HEK293T (cell line): Measurements from ENCODE around the gene CABYR.

ENCODE experiments used
- CTCF ChIA-PET: fragments of 350-600 bp; formaldehyde crosslinking; extraction: SDS; loops from one replicate; lab custom pipeline; 2021; ENCODE audit warnings: antibody characterized with exemption, inconsistent platforms; lab: Yijun Ruan, JAX
- POLR2A ChIA-PET: fragments of 350-600 bp; formaldehyde crosslinking; extraction: SDS; loops from one replicate; lab custom pipeline; 2020; ENCODE audit warnings: antibody characterized with exemption, inconsistent platforms; lab: Yijun Ruan, JAX
- DNase-seq: peaks from one replicate; pipeline ENCODE4 v3.0.0; 2012; ENCODE audit warnings: mixed read lengths; ENCODE audit errors: extremely low spot score
- ARNT ChIP-seq: fragments of 450-650 bp; IDR thresholded peaks from 2 replicates; pipeline ENCODE4 v1.6.1; 2017; ENCODE audit warnings: mild to moderate bottlenecking
- BHLHE40 ChIP-seq: fragments of 450-650 bp; IDR thresholded peaks from 2 replicates; pipeline ENCODE4 v1.6.1; 2016; ENCODE audit warnings: mild to moderate bottlenecking, moderate library complexity, borderline replicate concordance
- CTBP1 ChIP-seq: fragments of 450-650 bp; IDR thresholded peaks from 2 replicates; pipeline ENCODE4 v1.6.1; 2016; ENCODE audit warnings: borderline replicate concordance
- ELF4 ChIP-seq: fragments of 450-650 bp; IDR thresholded peaks from 2 replicates; pipeline ENCODE4 v1.6.1; 2017; ENCODE audit warnings: antibody characterized with exemption
- FOXA1 ChIP-seq: fragments of 450-650 bp; IDR thresholded peaks from 2 replicates; pipeline ENCODE4 v1.6.1; 2016; ENCODE audit warnings: mild to moderate bottlenecking
- FOXK2 ChIP-seq: fragments of 450-650 bp; IDR thresholded peaks from 2 replicates; pipeline ENCODE4 v1.6.1; 2016; ENCODE audit warnings: mild to moderate bottlenecking
- FOXM1 ChIP-seq: fragments of 450-650 bp; IDR thresholded peaks from 2 replicates; pipeline ENCODE4 v1.6.1; 2017; ENCODE audit warnings: mild to moderate bottlenecking, borderline replicate concordance
- HDGF ChIP-seq: fragments of 450-650 bp; IDR thresholded peaks from 2 replicates; pipeline ENCODE4 v1.6.1; 2017; ENCODE audit warnings: antibody characterized with exemption, borderline replicate concordance
- L3MBTL2 ChIP-seq: fragments of 450-650 bp; conservative IDR thresholded peaks from 2 replicates; pipeline ENCODE4 v1.6.1; 2016; ENCODE audit warnings: mild to moderate bottlenecking
- LEF1 ChIP-seq: fragments of 450-650 bp; IDR thresholded peaks from 2 replicates; pipeline ENCODE4 v1.6.1; 2017; ENCODE audit warnings: mild to moderate bottlenecking, borderline replicate concordance
- NFRKB ChIP-seq: fragments of 450-650 bp; IDR thresholded peaks from 2 replicates; pipeline ENCODE4 v1.6.1; 2016; ENCODE audit warnings: mild to moderate bottlenecking, moderate library complexity
- SP1 ChIP-seq: fragments of 450-650 bp; IDR thresholded peaks from 2 replicates; pipeline ENCODE4 v1.6.1; 2017
- SUZ12 ChIP-seq: fragments of 450-650 bp; IDR thresholded peaks from 2 replicates; pipeline ENCODE4 v1.6.1; 2016; ENCODE audit warnings: mild to moderate bottlenecking
- TARDBP ChIP-seq: fragments of 450-650 bp; IDR thresholded peaks from 2 replicates; pipeline ENCODE4 v1.6.1; 2016
- ZNF384 ChIP-seq: fragments of 450-650 bp; IDR thresholded peaks from 2 replicates; pipeline ENCODE4 v1.6.1; 2016
- TF ChIP-seq, protein P1 (sequence below): fragments of 450-650 bp; IDR thresholded peaks from 2 replicates; pipeline ENCODE4 v1.6.1; 2016

CABYR gene

DNA sequence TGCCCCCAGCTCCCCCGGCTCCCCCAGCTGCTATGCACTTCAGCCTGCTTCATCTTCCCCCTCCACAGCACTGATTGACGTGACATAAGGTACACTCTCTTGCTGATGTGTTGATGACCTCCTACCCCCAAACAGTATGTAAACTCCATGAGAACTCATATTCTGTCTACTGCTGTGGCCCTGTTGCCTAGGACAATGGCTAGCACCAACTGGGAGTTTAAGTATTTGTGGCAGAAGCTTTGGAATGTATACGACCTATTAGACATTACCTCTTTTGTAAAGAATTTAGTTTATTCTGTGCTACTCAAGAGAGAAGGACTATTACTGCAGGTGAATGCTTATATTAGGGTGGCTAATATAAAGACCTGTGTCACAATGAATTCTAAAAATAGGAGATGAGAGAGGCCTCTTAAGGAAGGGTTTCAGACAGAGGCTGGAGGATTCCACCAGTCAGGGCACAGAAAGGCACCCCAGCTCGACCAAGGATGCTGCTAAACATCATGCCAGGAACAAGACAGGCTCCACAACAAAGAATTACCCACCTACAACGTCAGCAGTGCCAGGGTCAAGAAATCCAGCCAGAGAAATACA, 60.6 kb downstream of the CABYR start:
- TF ChIP-seq, protein P1, sequence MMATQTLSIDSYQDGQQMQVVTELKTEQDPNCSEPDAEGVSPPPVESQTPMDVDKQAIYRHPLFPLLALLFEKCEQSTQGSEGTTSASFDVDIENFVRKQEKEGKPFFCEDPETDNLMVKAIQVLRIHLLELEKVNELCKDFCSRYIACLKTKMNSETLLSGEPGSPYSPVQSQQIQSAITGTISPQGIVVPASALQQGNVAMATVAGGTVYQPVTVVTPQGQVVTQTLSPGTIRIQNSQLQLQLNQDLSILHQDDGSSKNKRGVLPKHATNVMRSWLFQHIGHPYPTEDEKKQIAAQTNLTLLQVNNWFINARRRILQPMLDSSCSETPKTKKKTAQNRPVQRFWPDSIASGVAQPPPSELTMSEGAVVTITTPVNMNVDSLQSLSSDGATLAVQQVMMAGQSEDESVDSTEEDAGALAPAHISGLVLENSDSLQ, result no peak
- TF ChIP-seq L3MBTL2 (no peak), BHLHE40 (no peak), FOXM1 (no peak), LEF1 (no peak), ELF4 (no peak), FOXK2 (no peak), ZNF384 (no peak)
- ChIA-PET CTCF (interaction anchor here (1.6 kb wide), 1 partner anchor 23 kb away, joined by 4 read pairs; no protein-coding TSS in a partner anchor), POLR2A (interaction anchor here (1.6 kb wide), 1 partner anchor 61 kb away, joined by 3 read pairs; the partner anchor contains the start of gene CABYR)
- DNase-seq, result no peak

DNA sequence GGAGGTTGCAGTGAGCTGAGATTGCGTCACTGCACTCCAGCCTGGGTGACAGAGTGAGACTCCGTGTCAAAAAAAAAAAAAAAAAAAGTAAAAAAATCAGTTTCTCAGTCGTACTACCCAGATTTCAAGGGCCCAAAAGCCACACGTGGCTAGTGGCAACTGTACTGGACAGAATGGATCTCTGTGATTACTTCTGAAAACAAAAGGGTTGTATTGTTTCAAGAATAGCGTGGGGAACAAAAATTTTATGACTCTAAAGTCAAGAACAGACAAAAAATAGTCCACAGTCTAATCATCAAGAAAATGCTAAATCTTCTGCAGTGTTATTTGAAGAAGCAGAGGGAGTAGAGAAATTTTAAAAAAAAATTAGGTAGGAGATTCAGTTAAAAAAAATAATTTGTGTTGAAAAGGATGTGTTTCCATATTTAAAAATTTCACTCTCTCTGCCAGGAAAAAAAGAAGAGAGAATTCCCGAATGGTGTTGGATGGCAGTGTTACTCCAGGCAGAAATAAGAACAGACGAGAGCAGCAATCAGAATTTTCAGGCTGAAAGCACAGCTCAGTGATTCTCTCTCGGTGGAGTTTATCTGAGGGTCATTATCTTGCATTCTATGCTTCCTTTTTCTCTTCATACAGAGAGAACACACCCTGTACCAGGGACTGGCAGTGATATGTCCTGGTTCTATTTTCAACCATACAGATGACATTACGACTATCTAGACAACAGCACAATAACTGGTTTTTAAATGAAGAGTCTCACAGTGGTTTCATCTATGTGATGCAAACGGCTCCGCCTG, 61.8 kb downstream of the CABYR start:
- TF ChIP-seq ELF4, result no peak
- POLR2A ChIA-PET, result no interaction called here
- no peak for DNase-seq
- CTCF ChIA-PET, result no interaction called here

DNA sequence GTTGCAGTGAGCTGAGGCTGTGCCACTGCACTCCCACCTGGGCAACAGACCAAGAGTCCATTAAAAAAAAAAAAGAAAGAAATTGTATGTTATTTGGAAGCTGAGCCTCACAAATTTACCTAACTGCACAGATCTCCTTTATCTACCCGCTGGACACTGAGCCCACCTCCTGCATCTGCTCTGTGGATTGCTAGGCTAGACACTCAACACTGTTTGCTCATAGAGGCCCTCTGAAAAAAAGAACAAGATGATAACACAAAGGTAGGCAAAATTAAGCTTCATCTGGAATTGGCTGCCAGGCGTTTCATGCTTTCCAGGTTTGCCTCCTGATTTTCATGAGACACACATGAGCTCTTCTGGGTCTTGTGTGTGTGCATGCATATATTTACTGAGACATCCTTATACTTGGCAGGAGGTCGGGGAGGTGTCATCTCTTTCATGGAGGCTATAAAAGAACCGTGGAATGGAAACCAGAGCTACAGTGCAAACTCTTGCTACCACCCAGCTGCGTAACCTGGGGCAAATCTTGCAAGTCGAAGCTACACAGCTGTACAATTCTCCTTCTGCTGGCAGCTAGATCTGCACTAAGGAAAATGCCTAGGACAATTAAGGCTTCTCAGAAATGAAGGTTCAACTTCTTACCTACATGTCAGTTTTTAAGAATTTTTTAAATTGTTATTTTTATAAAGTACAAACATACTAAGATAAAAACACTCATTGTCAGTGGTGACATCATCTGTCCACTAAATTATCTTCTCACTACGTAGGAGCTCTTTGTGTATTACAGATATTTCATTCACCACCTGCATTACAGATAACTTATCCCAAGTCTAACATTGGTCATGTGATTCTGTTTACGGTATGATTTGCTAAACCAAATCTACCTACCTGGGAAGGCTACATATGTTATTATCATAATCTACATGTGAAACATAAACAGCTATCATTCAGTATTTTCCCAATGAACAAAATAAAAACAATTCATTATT, 63.1 kb downstream of the CABYR start:
- ChIA-PET POLR2A (interaction anchor here (1.2 kb wide), 1 partner anchor 63 kb away, joined by 4 read pairs; the partner anchor contains the start of gene CABYR), CTCF (interaction anchor here (0.5 to 2.1 kb wide), 2 partner anchors 26 to 120 kb away, joined by 5 to 8 read pairs; no protein-coding TSS in a partner anchor)
- DNase-seq, result no peak
- no peak for TF ChIP-seq FOXK2
- no peak for TF ChIP-seq L3MBTL2

DNA sequence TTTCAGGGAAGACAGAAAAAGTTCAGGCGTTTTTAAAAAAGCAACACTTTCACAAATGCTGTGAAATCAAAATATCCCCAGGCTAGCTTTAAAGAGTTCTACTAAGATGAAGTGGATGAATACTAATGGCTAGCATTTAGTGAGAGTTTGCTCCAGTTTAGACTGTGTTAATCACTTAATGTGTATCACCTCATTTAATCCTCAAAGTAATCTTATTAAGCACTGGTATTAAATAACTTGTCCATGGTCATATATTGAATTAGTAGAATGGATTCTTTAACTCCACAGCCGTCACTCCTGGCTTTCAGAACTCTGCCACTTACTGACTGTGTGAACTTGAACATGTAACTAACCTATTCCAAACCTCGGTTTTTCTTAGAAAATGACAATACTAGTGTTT, 66.0 kb downstream of the CABYR start:
- DNase-seq, result no peak
- ChIA-PET POLR2A (interaction anchor here (0.9 kb wide), 1 partner anchor 66 kb away, joined by 5 read pairs; the partner anchor contains the start of gene CABYR), CTCF (interaction anchor here (0.6 to 1.3 kb wide), 2 partner anchors 28 to 647 kb away, joined by 5 to 6 read pairs; no protein-coding TSS in a partner anchor)
- TF ChIP-seq ZNF384 (no peak), FOXM1 (no peak), NFRKB (no peak), CTBP1 (no peak), FOXK2 (no peak), L3MBTL2 (no peak), SP1 (no peak), HDGF (no peak), FOXA1 (no peak), ARNT (no peak), BHLHE40 (no peak)
- TF ChIP-seq, protein P1, result no peak

DNA sequence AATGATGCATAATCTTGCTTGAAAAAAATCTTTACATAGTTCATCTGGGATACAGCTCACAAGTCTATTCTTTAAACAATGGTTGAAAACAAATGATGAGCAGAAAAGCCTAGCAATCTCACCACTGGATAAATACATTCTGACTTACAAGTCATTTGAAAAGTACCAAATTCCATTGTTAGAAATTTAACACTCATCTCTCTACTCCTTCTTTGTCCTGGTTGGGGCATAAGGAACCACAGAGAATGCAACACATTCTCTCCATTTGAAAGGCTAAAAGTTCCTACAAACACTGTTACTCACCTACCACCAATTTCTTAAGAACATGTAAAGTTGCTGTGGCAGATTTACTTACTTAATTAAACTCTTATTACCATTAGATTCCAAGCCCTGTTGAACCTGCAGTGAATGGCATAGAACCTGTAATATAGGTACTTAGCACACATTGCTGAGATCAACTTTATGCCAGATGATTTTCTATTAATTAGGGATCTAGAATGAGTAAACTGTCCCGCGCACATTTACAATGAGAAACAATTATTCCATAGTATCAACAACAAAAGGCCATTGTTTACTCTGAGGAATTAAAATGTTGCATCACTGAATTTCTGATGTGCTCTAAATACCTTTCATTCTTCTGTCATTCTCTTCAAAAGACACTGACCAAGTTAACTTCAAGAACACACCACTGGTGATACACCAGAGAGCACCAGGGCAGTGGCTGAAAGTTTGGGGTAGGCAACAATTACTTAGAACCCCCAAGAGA, 69.6 kb downstream of the CABYR start:
- CTCF ChIA-PET, result interaction anchor here (1.1 to 2.5 kb wide), 2 partner anchors 32 kb away, joined by 3 to 8 read pairs; no protein-coding TSS in a partner anchor
- DNase-seq, result no peak
- POLR2A ChIA-PET, result interaction anchor here (1.0 kb wide), 1 partner anchor 69 kb away, joined by 3 read pairs; the partner anchor contains the start of gene CABYR
- TF ChIP-seq FOXM1 (no peak), LEF1 (no peak), SUZ12 (no peak), FOXK2 (no peak), CTBP1 (no peak), ARNT (no peak), ZNF384 (no peak), L3MBTL2 (no peak), HDGF (no peak)

DNA sequence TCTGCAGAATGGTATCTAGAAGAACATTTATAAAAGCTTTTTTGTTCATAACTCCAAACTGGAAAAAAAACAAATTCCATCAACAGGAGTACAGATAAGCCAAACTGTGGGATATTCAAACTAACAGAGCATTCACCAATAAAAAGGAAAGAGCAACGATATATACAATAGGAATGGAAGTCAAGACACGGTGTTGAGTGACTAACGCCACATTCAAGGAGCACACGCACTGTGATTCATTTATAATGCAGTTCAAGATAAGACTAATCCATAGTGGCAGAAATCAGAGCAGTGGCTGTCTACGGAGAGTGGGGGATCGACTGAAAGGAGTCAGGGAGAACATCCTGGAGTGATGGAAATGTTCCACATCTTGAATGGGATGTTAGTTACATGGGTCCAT, 70.7 kb downstream of the CABYR start:
- POLR2A ChIA-PET, result interaction anchor here (1.0 kb wide), 1 partner anchor 70 kb away, joined by 3 read pairs; the partner anchor contains the start of gene CABYR
- CTCF ChIA-PET, result interaction anchor here (1.1 kb wide), 1 partner anchor 33 kb away, joined by 3 read pairs; no protein-coding TSS in a partner anchor
- TF ChIP-seq HDGF (no peak), ELF4 (no peak), TARDBP (no peak), SUZ12 (no peak), FOXM1 (no peak), FOXK2 (no peak), L3MBTL2 (no peak)
- TF ChIP-seq, protein P1, result no peak
- no peak for DNase-seq
